ENCODE data around the gene S100A4.
"Not testable (repeated sequence)": the region's sequence is repeated elsewhere in the genome, so short reads cannot be mapped to it uniquely, and the experiment has no call there.

S100A4 gene

DNA sequence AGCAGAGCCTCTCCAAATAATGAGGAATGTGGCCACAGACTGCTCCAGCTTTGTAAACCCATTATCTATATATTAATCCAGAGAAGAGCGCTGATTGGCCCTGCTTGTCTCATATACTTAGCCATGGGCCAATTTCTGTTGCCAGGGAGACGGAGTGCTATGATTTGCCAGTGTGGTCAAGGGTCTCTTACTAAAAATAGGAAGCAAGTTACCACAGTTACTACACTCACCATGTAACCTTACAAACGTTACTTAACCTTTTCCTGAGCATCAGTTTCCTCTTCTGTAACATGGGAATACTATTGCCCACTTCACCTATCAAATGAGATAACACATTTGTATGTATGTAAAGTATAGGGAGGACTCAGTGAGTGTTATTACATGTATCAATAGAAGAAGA, 27.7 kb upstream of the S100A4 start:
- Mint-ChIP-seq H3K9me3 (no peaks in the 10 kb centered on the region), H3K27ac (peak overlapping the region; percentile 32), H3K36me3 (no peaks in the 10 kb centered on the region), H3K4me3 (peak overlapping the region; percentile 21), H3K4me1 (peaks cover 45% of the 10 kb centered on the region)
- no peak for ATAC-seq
- no peak for DNase-seq (ENCODE audit: low spot score in 2 of 2)

DNA sequence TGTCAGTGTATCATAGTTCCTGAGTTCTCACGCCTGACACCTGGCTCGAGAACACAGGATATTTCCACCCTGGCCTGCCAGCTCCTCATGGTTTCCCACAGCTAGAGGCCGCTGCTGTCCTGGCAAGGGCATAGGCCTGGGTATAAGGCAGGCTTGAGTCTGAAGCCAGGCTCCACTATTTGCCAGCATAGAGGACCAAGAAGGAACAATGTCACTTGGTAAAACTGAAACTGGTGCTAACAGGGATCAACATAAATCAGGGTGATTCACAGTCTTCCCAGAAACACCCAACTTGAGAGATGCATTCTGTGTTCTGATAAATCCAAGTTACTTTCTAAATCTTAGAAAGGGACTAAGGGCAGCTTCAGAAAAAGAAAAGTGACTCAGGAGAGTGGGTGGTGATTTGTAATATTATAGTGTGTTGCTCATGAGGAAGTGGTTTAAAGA, 27.0 kb upstream of the S100A4 start:
- Mint-ChIP-seq H3K36me3 (no peaks in the 10 kb centered on the region), H3K4me3 (peak overlapping the region; percentile 14), H3K9me3 (no peaks in the 10 kb centered on the region), H3K4me1 (peaks cover 51% of the 10 kb centered on the region), H3K27ac (peak overlapping the region; percentile 32)
- ATAC-seq (peak; percentile 91), DNase-seq (ENCODE audit: low spot score in 2 of 2) (peak; percentile 25 to 75)

DNA sequence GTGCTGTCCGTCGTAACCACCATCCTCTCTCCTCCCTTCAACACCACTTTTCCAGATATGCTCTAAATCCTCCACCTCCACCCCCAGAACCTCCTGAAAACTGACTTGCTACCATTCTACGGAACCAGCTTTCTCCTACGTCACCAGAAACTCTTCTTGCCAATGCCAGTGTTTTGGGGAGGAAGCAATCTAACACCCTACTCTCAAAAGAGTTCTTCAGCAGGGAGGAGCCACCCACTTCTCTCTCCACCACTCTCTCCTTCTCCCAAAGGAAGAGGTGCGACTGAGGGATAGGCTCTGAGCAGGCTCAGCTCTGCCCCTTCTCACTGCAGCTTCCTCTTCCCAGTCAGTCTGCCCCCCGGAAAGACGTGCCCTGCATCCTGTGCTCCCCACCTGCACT, 26.1 kb upstream of the S100A4 start:
- DNase-seq (ENCODE audit: low spot score in 2 of 2), result no peak
- Mint-ChIP-seq H3K4me1 (peaks cover 51% of the 10 kb centered on the region), H3K9me3 (no peaks in the 10 kb centered on the region)

DNA sequence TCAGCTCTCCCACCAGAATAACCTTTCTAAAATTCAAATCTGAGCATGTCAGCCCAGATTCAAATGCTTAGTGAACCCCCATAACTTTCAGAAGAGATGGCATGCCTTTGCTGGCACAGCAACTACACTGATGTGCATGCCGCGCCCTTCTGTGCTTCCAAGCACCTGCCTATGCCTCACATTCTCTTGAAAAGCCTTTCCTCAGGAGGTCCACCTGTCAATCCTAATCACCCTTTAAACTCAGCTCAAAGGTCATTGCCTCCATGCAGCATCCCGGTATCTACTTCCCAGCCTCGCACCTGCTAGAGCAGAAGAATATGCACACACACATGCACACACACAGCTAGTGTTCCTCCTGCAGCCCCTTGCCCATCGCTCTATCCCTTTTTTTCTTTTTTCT, 25.3 kb upstream of the S100A4 start:
- H3K27ac Mint-ChIP-seq, result no peak overlapping the region
- peaks cover 60% of the 10 kb centered on the region for H3K4me1 Mint-ChIP-seq
- H3K36me3 Mint-ChIP-seq, result peaks cover 2% of the 10 kb centered on the region
- DNase-seq (ENCODE audit: low spot score in 2 of 2) (no peak), ATAC-seq (no peak)
- H3K9me3 Mint-ChIP-seq, result no peaks in the 10 kb centered on the region
- no peak overlapping the region for H3K4me3 Mint-ChIP-seq

More for the DNA sequence above, 26.1 kb upstream of the S100A4 start:
- Mint-ChIP-seq H3K4me3 (peak overlapping the region; percentile 14), H3K27ac (peak overlapping the region; percentile 23), H3K36me3 (no peaks in the 10 kb centered on the region)
- ATAC-seq, result no peak

DNA sequence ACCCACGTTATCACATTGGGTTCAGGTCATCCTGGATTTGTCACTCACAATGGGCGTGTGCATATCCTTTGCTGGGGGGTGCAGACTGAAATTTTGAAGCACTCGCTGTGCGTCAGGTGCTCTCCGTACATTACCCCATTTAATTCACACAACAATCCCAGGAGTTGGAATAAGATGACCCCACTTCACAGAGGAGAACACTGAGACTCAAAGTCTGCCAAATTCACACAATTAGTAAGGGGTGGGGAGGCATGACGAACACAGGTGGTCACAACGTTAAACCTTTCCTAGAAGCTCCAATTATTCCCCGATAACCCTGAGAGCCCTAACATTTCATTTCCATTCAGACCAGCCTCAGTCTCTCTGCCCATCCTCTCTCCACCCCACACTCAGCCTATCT, 23.9 kb upstream of the S100A4 start:
- no peak for DNase-seq (ENCODE audit: low spot score in 2 of 2)
- Mint-ChIP-seq H3K27ac (no peak overlapping the region), H3K9me3 (no peaks in the 10 kb centered on the region), H3K4me1 (peaks cover 69% of the 10 kb centered on the region), H3K36me3 (peaks cover 6% of the 10 kb centered on the region), H3K4me3 (no peak overlapping the region)
- ATAC-seq, result no peak

DNA sequence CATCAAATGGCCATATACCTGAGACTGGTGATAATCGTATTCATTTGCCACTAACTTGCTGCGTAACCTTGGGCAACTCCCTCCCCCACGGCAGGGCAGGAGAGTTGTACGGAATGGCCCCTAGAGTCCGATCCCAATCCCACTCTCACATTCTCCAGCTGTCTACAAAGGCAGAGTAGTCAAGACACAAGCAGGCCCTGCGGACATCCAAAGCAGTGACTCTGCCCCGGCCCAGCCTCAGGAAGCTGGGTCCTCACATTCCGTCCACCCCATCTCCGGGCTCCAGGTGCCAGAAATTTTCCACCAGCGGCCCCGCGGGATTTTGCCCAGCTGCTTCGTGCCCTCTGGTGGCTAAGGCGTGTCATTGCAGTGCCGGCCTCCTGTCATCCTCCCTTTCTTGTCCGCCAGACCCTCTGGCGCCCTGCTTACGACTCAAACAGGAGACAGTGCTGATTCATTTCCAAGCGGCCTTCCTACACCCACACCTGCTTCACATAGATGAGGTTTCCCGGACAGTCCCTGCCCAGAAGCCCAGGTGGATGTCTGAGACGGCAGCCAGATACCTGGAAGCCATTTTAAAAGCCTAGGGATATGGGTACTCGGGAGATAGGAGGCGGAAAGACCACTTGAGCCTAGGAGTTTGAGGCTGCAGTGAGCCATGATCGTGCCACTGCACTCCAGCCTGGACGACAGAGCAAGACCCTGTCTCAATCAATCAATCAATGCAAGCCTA, 22.9 kb upstream of the S100A4 start:
- Mint-ChIP-seq H3K4me3 (peak overlapping the region; percentile 79), H3K4me1 (peaks cover 69% of the 10 kb centered on the region), H3K9me3 (no peaks in the 10 kb centered on the region), H3K27ac (peak overlapping the region; percentile 99), H3K36me3 (peaks cover 6% of the 10 kb centered on the region)
- DNase-seq (ENCODE audit: low spot score in 2 of 2) (peak; percentile 86 to 92), ATAC-seq (peak; percentile 27)

DNA sequence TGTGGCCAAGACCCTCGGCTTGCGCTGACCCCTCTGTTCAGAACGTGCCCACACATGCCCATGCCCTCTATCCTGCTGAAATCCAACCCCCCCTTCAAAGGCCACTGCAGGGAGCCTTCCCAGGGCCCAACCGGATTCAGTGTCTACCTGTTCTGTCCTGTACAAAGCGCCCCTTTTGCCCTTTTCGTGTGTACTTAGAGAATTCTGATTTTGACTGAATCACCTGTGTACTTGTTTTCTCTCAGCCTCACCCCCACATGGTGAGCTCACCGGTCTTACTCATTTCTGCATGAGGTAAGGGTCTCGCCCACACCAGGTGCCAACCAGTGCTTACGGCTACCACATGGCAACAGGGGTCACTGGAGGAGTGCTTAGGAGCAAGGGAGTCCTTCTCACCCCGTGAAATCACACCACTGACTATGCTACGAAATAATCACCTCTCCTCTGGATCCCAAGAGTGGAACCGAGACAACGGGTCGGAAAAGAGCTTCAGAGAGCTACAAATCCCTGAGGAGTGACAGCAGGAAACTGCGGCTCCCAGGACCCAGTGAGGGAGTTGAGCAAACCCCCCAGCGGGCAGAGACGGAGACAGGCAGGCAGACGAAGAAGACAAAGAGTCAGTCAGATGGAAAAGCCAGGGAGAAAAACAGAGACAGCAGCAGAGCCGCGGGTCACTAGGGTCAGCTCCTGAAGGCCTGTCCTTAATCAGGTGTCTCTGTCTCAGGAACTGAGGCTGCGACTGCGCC, 22.2 kb upstream of the S100A4 start:
- peak overlapping the region; percentile 79 for H3K4me3 Mint-ChIP-seq

DNA sequence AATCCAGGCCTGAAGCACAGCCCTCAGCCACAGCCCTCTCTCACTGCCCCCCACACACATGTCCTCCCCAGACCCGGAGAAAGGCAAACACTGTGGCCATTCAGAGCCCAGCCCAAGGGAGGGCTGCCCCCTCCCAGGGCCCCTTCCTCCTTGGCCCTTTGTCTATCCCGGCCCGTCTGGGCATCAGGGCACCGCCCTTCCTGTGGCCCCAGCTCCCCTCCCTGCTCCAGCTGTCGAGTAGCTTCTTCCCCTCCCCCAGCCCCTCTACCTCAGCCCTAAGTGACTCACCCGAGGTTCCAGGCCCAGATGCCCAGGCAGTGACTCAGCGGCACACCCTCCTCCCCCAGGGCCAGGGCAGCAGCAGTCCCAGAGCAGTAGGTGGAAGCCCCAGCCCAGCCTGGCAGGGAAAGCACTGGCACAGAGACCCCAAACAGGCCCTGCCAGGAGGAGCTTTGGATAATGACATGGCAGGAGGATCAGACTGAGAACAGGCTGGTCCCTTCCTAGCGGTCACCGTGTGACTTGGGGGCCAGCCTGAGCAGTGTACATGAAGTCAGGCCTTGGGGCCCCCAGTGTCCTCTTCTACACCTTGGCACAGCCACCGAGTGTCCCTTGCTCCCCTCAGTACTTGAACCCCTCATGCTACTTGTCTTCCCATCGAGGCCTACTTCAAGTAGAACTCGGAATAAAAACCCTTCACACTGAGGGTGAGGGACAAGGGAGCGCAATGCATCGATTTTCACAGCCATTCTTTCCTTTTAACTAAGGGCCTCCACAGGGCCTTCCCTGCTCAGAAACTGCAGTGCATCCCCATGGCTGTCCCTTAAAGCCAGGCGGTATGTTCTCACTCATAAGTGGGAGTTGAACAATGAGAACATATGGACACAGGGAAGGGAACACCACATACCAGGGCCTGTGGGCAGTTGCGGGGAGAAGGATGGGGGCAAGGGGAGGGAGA, 21.1 kb upstream of the S100A4 start:
- Mint-ChIP-seq H3K27ac (peak overlapping the region; percentile 99), H3K4me3 (peak overlapping the region; percentile 79), H3K9me3 (no peaks in the 10 kb centered on the region), H3K36me3 (peaks cover 6% of the 10 kb centered on the region), H3K4me1 (peaks cover 53% of the 10 kb centered on the region)
- DNase-seq (ENCODE audit: low spot score in 2 of 2) (peak; percentile 69 to 88), ATAC-seq (peak; percentile 88)

More for the DNA sequence above, 22.2 kb upstream of the S100A4 start:
- ATAC-seq (peak; percentile 53), DNase-seq (ENCODE audit: low spot score in 2 of 2) (peak in 1 of 2 donors; percentile 62)
- Mint-ChIP-seq H3K4me1 (peaks cover 63% of the 10 kb centered on the region), H3K9me3 (no peaks in the 10 kb centered on the region), H3K27ac (peak overlapping the region; percentile 99), H3K36me3 (peaks cover 6% of the 10 kb centered on the region)

DNA sequence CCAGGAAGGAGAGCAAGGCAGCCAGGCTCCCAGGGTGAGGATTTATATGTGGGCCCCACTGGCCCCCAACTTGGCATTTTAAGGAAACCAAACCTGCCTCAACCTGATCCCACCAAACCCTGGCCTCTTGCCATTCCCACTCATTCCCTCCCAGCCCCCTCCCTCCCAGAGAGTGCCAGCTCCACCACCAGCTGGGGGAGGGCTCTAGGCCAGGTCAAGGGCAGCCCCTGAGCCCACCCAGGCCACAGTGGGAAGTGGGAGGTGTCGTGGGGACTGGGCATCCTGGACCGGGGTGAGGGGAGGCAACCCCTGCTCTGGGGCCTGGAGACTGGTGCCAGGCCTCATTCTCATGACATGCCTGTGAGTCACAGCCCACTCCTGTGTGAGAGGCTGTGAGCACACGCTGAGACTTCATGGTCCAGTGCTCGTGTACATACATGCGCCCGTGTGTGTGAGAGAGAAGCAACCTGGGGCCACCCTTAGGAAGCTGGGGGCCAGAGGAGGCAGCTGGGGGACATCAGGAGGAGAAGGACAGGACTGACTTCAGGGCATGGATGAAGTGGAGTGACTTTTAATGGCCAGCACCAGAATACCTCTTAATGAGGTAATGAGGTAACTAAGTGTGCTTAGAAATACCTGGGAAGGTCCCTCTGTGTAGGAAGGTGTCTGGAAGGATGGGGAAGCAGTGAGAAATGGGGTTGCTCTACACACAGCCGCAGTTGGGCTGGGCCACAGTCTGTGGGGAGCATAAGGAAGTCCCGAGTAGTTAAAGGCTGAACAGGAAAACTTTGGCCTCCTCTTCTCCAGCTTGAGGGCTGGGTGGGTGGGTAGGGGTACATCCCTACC, 20.1 kb upstream of the S100A4 start, which contains the start of gene S100A2:
S100A2 (minus strand) TSS at position 316 of the 846 bp plus-strand sequence. CDS start 1,967 bp downstream, outside the sequence.
- peak within 1 kb of the TSS; percentile 79 for H3K4me3 Mint-ChIP-seq
- peaks cover 49% of the 10 kb centered on the region for H3K4me1 Mint-ChIP-seq
- DNase-seq (ENCODE audit: low spot score in 2 of 2) (peak; percentile 44 to 70), ATAC-seq (peak; percentile 86)
- H3K27ac Mint-ChIP-seq, result peak within 1 kb of the TSS; percentile 99
- no peaks in the 10 kb centered on the region for H3K9me3 Mint-ChIP-seq
- peaks cover 6% of the 10 kb centered on the region for H3K36me3 Mint-ChIP-seq

DNA sequence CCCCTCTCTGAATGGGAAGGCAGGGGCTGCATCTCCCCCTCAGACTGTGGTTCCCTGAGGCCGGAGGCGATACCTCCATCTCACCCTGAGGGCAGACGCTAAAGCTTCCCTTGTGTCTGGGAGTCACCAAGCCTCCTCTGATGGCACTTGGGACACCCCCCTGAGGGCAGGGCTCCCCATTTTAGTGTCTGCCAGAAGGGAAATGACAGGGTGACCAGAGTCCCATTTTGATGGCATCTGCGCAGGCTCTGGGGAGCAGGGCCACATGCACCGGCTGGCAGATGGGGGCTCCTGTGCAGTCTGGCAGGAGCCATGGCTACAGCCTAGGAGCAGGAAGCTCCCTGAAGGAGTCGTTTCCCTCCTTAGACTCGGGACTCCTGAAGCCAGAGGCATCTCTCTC, 18.4 kb upstream of the S100A4 start:
- H3K36me3 Mint-ChIP-seq, result peaks cover 6% of the 10 kb centered on the region
- H3K27ac Mint-ChIP-seq, result peak overlapping the region; percentile 58
- H3K4me3 Mint-ChIP-seq, result no peak overlapping the region
- ATAC-seq (no peak), DNase-seq (ENCODE audit: low spot score in 2 of 2) (no peak)
- peaks cover 40% of the 10 kb centered on the region for H3K4me1 Mint-ChIP-seq
- no peaks in the 10 kb centered on the region for H3K9me3 Mint-ChIP-seq

DNA sequence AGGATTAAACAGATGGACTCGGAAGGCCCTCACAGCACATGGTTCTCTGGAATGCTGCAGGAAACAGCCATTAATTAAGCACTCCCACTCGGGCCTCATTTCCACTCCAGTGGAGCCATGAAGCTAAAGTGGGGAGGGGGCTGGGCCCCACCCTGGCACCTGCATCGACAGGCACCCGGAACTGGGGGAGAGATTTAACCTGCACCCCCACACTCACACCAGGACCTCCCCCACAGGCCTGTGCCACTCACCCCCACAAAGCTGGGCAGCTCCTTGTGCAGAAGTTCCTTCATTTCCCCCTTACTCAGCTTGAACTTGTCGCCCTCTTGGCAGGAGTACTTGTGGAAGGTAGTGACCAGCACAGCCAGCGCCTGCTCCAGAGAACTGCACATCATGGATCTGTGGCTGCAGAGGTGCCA, 17.9 kb upstream of the S100A4 start:
- DNase-seq (ENCODE audit: low spot score in 2 of 2) (no peak), ATAC-seq (no peak)
- Mint-ChIP-seq H3K4me3 (no peak overlapping the region), H3K4me1 (peaks cover 35% of the 10 kb centered on the region), H3K36me3 (peaks cover 6% of the 10 kb centered on the region), H3K27ac (peak overlapping the region; percentile 58), H3K9me3 (no peaks in the 10 kb centered on the region)

DNA sequence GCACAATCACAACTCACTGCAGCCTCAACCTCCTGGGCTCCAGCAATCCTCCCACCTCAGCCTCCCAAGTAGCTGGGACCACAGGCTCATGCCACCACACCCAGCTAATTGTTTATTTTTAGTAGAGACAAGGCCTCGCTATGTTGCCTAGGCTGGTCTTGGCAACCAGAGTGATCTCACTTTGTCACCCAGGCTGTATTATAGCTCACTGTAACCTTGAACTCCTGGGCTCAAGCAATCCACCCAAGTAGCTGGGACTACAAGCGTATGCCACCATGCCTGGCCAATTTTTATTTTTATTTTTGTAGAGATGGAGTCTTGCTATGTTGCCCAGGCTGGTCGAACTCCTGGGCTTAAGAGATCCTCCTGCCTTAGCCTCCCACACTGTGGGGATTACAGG, 16.4 kb upstream of the S100A4 start:
- Mint-ChIP-seq H3K27ac (peak overlapping the region; percentile 83), H3K4me1 (peaks cover 20% of the 10 kb centered on the region)
- not testable (repeated sequence) for H3K36me3 Mint-ChIP-seq; H3K4me3 Mint-ChIP-seq; ATAC-seq; H3K9me3 Mint-ChIP-seq; DNase-seq (ENCODE audit: low spot score in 2 of 2)

DNA sequence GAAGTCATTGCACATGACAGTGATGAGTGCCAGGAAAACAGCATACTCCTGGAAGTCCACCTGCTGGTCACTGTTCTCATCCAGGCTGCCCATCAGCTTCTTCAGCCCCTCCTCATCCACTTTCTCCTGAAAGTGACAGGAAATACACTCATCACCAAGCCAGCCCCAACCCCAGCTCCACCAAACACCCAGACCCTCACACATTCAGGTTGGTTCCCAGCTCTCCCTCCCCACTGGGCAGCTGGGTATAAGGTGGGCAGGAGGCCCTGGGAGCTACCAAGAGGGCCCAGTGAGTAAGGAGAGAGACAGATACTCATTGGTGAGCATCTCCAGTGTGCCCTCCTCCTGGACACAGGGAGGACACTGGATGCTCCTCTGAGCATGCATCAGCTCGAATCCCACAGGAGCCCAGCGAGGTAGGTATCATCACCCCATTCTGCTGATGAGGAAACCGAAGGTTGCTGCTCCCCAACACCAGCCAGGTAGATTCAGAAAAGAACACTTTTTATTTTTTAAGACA, 15.9 kb upstream of the S100A4 start:
- Mint-ChIP-seq H3K4me1 (peaks cover 15% of the 10 kb centered on the region), H3K4me3 (no peak overlapping the region), H3K9me3 (no peaks in the 10 kb centered on the region), H3K36me3 (peaks cover 6% of the 10 kb centered on the region), H3K27ac (peak overlapping the region; percentile 83)
- ATAC-seq, result no peak
- DNase-seq (ENCODE audit: low spot score in 2 of 2), result no peak

Data from stimulated activated effector memory CD8-positive, alpha-beta T cell treated with anti-CD3 and anti-CD28 coated beads, Interleukin-12 subunit alpha, Interleukin-12 subunit beta, amount 100 ng/mL, for 72 hours (primary cell).